Inflammatory macrophage treated with lipopolysaccharide for 4 hours (primary cell): ENCODE measurements around the gene RPN1.
"Not testable (repeated sequence)": the region's sequence is repeated elsewhere in the genome, so short reads cannot be mapped to it uniquely, and the experiment has no call there.

Experiments used
- DNase-seq: peaks from one replicate; pipeline ENCODE4 v3.0.0-alpha.2; 2020

The RPN1 gene

GRCh38 chr3:128650096-128651050 lies at the start of gene RPN1:
TSS of gene RPN1 (minus strand) at chr3:128650818. CDS start at chr3:128650800, 18 bp downstream.
- DNase-seq = peak; percentile 95

DNA sequence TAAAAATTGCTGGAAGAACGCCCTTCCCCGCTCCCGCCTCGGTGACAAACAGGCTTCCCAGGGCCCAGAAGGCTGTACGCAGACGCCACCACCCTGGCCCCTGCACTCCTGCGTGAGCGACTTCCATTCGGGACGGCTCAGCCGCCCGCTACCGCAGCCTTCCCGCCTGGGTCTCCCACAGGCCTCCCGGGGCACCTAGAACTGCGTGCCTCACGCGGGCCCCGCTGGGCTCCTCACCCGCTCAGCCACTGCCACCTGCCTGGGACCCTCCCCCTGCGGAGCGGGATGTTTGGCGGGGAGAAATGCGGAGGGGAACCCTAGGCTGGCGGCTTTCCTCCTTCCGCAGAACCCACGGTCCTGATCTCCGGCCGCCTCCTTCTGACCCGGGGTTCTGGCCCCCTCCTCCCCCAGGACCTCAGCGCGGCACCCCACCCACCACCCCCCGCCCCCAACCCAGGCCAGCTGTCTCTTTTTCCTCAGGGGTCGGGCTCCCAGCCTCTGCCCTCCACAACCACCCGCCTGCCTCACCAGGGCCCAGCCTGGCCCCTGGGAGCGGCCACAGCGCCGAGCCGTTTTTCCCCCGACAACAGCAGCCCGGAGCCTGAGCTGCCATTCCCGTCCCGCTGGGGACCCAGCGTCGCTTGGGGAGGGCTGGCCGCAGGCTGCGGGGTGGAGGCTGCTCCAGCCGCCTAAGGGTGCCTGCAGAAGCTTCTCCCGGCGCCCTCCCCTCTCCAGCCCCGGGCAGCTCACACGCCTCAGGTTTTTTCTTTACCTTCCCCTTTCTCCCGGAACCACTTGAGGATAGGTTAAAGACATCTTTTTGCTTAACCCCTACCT lies 47.8 kb upstream of the RPN1 start:
- DNase-seq = no peak

GRCh38 chr3:128697341-128697740 lies 46.7 kb upstream of the RPN1 start:
- DNase-seq = peak; percentile 48

DNA sequence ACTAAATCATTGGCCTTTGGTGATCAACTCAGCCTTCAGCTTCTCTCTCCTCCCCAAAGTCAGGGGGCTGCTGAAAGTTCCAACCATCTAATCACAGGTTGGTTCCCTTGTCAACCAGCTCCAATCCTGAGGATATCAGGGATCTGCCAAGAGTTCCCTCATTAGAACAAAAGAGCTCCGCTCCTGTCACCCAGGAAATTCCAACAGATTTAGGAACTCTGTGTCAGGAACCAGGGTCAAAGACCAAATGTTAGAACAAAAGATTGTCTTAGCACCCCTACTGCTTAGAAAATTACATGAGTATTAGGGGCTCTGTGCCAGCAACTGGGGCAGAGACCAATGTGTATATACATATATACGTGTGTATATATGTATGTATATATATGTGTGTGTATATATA lies 43.1 kb upstream of the RPN1 start:
- DNase-seq = no peak

GRCh38 chr3:128689060-128689459 lies 38.4 kb upstream of the RPN1 start:
- DNase-seq = no peak

DNA sequence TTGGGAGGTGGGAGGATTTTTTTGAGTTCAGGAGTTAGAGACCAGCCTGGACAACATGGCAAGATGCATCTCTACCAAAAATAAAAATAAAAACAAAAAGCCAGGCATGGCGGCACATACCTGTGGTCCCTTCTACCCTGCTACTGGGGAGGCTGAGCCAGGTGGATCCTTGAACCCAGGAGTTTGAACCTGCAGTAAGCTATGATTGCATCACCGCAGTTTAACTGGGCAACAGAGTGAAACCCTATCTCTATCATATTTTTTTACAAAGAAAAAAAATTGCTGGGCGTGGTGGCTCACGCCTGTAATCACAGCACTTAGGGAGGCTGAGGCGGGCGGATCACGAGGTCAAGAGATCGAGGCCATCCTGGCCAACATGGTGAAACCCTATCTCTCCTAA lies 35.8 kb upstream of the RPN1 start:
- no peak for DNase-seq

GRCh38 chr3:128684986-128685726 lies 34.5 kb upstream of the RPN1 start:
- DNase-seq = peak; percentile 72

- no peak for DNase-seq
These were observed 33.3 kb upstream of the RPN1 start for GRCh38 chr3:128683957-128684356.

DNA sequence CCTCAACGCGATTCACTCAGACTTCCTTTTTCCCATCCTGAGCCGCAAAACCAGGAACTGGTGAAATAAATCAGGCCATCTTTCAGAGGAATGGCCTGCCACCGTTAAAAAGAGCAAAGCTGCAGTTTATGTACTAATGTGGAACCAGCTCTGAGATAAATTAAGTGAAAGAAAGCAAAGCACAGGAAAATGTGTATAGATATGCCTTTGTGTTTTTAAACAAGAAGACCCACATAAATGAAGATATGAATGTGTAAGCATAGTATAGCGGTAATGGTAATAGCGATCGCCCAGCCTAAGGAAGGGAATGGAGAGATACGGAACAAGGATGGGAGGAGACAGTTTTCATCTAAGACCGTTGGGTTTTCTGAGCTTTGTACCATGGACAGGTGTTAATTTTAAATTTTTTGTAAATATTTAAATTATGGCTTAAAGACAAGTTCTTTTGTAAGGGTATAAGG lies 30.8 kb upstream of the RPN1 start:
- DNase-seq = no peak

DNA sequence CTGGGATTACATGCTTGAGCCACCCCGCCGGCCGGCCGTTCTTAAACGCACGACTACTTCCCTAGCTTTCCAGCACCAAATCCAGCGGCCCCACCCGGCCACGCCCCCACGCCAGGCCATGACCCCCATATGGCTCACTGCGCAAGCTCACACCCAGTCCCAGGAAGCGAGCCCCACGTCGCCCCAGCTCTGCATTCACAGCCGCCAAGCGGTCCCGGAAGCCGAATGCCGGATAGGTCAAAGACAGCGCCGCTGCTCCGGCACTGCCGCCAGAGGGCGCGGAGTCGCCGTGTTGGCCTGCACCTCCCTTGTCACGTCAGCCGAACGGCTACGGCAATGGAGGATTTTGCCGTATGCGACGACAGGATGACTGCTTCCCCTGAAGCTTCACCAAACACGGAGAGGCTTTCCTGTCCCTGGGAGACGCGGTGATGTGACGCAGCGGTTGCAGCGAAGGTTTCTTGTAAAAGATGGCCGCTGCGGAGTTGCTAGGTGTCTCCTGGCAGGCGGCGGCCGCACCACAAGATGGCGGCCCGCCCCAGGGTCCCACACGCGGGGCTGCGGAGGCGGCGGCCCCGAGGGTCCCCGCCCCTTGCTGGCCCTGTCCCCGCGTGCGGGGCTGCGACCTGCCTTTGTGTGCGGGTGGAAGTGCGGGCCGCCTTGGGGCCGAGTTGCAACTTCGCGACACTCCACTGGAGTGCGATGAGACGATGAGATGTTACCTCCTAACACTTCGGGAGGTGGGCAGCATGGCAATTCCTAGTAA lies 30.2 kb upstream of the RPN1 start:
- peak; percentile 99 for DNase-seq

DNA sequence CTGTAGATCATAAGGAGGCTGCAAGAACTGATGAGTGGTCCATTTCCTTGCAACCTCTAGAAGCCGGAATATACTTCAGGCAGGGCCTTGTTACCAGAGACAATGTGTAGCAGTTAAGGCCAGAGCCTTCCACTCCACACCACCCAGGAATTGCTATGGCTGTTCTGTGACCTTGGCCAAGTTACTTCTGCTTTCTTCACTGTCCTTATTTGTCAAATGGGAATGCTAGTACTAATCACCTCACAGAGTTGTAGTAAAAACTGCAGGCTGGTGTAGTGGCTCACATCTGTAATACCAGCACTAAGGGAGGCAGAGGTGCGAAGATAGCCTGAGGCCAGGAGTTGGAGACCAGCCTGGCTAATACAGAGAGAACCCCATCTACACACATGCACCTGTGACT lies 28.7 kb upstream of the RPN1 start:
- no peak for DNase-seq

GRCh38 chr3:128675802-128676201 lies 25.2 kb upstream of the RPN1 start:
- not testable (repeated sequence) for DNase-seq

DNA sequence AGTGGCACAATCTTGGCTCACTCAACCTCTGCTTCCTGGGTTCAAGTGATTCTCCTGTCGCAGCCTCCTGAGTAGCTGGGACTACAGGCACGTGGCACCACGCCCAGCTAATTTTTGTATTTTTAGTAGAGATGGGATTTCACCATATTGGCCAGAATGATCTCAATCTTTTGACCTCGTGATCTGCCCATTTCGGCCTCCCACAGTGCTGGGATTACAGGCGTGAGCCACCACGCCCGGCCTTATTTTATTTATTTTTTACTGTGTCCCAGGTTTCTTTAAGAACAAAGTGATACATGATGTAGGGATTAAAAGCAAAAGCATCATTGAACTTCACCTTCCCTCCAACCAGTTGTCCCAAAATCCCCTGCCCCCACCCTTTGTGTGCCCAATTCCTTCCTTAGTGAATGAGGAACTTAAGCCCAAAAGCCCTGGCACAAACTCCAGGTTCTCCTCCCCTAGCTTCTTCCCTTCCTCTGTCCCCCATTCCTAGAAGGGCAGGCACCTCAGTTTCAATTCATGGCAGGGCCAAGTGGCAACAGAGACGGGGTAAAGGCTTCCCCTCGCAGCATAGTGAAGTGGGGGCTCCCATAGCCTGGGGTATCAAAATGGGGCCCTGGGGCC lies 23.7 kb upstream of the RPN1 start:
- DNase-seq = peak; percentile 39

DNA sequence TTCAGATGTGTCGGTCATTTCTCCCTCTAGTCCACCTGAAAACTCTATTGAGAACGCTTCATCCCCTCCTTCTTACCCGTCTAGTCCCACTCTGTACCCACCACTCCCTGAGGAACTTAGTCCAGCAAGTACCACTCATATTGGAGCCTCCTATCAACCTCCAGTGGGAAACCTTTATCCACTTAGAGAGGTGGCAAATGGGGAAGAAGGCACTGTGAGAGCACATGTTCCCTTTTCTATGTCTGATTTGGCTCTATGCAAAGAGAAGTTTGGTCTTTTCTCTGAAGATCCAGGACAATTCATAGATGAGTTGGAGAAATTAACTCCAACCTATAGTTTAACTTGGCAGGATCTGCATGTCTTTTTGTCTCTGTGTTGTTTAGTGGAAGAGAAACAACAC lies 17.0 kb upstream of the RPN1 start:
- no peak for DNase-seq

GRCh38 chr3:128665362-128666021 lies 14.9 kb upstream of the RPN1 start:
- no peak for DNase-seq

DNA sequence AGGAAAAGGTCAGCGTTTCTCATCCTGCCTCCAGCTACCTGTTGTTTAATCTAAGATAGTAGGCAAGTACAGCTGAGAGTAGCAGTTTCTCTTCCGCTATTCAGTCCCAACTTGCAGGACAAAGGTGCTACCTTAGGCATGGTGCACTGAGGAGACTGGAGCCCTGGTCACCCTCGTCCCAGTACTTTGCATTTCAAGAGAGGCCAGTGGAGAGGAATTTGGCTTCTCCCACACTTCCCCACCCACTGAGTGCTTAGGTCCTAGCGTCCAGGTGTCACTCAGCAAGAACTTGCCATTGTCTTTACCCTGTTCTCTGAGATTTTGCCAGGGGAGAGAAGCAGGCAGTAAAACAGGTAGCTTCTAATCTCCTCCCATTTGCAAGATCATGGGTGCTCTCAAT lies 12.5 kb upstream of the RPN1 start:
- DNase-seq = no peak

GRCh38 chr3:128655531-128655930 lies 4.9 kb upstream of the RPN1 start:
- DNase-seq = peak; percentile 61

DNA sequence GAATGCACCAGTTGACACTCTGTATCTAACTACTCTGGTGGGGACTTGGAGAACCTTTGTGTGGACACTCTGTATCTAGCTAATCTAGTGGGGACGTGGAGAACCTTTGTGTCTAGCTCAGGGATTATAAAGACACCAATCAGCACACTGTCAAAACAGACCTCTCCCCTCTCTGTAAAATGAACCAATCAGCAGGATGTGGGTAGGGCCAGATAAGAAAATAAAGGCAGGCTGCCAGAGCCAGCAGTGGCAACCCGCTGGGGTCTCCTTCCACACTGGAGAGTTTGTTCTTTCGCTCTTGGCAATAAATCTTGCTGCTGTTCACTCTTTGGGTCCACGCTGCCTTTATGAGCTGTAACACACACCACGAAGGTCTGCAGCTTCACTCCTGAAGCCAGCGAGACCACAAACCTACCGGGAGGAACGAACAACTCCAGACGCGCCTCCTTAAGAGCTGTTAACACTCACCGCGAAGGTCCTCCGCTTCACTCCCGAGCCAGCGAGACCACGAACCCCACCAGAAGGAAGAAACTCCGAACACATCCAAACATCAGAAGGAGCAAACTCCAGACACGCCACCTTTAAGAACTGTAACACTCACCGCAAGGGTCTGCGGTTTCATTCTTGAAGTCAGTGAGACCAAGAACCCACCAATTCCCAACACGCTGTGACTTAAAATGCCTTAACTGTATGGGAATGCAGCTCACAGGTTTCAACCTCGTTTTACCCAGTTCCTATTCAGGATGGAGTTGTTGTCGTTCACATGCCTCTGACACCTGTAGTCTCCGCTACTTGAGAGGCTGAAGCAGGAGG lies 3.6 kb upstream of the RPN1 start:
- DNase-seq = not testable (repeated sequence)

DNA sequence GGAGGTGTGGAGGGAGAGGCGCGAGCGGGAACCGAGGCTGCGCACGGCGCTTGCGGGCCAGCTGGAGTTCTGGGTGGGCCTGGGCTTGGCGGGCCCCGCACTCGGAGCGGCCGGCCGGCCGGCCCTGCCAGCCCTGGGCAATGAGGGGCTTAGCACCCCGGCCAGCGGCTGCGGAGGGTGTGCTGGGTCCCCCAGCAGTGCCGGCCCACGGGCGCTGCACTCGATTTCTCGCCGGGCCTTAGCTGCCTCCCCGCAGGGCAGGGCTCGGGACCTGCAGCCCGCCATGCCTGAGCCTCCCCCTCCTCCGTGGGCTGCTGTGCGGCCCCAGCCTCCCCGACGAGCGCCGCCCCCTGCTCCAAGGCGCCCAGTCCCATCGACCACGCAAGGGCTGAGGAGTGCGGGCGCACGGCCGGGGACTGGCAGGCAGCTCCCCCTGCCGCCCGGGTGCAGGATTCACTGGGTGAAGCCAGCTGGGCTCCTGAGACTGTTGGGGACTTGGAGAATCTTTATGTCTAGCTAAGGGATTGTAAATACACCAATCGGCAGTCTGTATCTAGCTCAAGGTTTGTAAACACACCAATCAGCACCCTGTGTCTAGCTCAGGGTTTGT lies 2.9 kb upstream of the RPN1 start:
- not testable (repeated sequence) for DNase-seq
